WTC11 (cell line): ENCODE measurements around the gene ACTA1. TPM values are rescaled to one million over a fixed set of nuclear protein-coding genes. Genes with fewer than 3 reads are reported as not detected.
A peak's percentile ranks its signal among the peaks of the same experiment; 100 is the strongest.

ENCODE experiments used
- ATAC-seq: fragments of 200-7000 bp; cut with Tn5 transposase; 2 replicates; pipeline ENCODE4 v1.10.0; 2021; ENCODE audit warnings: mild to moderate bottlenecking, moderate library complexity
- CTCF ChIA-PET: fragments of 300-600 bp; sonication (Branson Sonifier 250); formaldehyde crosslinking; loops from one replicate; lab custom pipeline; 2021; ENCODE audit warnings: antibody characterized with exemption; lab: Charles Lee
- POLR2A ChIA-PET: fragments of 350-600 bp; sonication (Branson Sonifier 250); formaldehyde crosslinking; loops from one replicate; lab custom pipeline; 2021; ENCODE audit warnings: antibody characterized with exemption; lab: Charles Lee
- DNase-seq: peaks from one replicate; pipeline ENCODE4 v3.0.0; 2021; ENCODE audit warnings: low spot score
- H3K27ac Mint-ChIP-seq: 2 replicates; pipeline ENCODE4 v1.8.0; 2021; ENCODE audit warnings: mixed read lengths
- H3K27me3 Mint-ChIP-seq: 2 replicates; pipeline ENCODE4 v1.8.0; 2021; ENCODE audit warnings: low read depth, mild to moderate bottlenecking, moderate library complexity, mixed read lengths
- H3K36me3 Mint-ChIP-seq: 2 replicates; pipeline ENCODE4 v1.8.0; 2021; ENCODE audit warnings: mixed read lengths
- H3K4me1 Mint-ChIP-seq: 2 replicates; pipeline ENCODE4 v1.8.0; 2022; ENCODE audit warnings: mixed read lengths
- H3K4me3 Mint-ChIP-seq: 2 replicates; pipeline ENCODE4 v1.8.0; 2021; ENCODE audit warnings: mild to moderate bottlenecking, moderate library complexity, mixed read lengths
- H3K9me3 Mint-ChIP-seq: 2 replicates; pipeline ENCODE4 v1.8.0; 2021; ENCODE audit warnings: mixed read lengths
- ATF1 ChIP-seq: sonication (generic); formaldehyde crosslinking; IDR thresholded peaks from 2 replicates; pipeline ENCODE4 v1.8.1; 2023; ENCODE audit warnings: mild to moderate bottlenecking, moderate library complexity, missing genetic modification reagents
- CREB1 ChIP-seq: sonication (generic); formaldehyde crosslinking; IDR thresholded peaks from 2 replicates; pipeline ENCODE4 v1.8.0; 2023; ENCODE audit warnings: mild to moderate bottlenecking, missing genetic modification reagents
- E2F5 ChIP-seq: sonication (generic); formaldehyde crosslinking; IDR thresholded peaks from 2 replicates; pipeline ENCODE4 v1.8.1; 2022; ENCODE audit warnings: mild to moderate bottlenecking, moderate library complexity, missing genetic modification reagents
- EMX1 ChIP-seq: fragments of 250-450 bp; sonication (Bioruptor Pico); IDR thresholded peaks from 2 replicates; pipeline ENCODE4 v1.8.0; 2021; ENCODE audit warnings: mild to moderate bottlenecking
- ESRRA ChIP-seq: sonication (generic); formaldehyde crosslinking; IDR thresholded peaks from 2 replicates; pipeline ENCODE4 v1.8.1; 2022; ENCODE audit warnings: mild to moderate bottlenecking, missing genetic modification reagents, borderline replicate concordance
- FOXJ3 ChIP-seq: sonication (generic); formaldehyde crosslinking; IDR thresholded peaks from 2 replicates; pipeline ENCODE4 v1.9.0; 2021; ENCODE audit warnings: missing genetic modification reagents, mild to moderate bottlenecking, borderline replicate concordance
- GRHL2 ChIP-seq: fragments of 250-450 bp; sonication (Bioruptor Pico); IDR thresholded peaks from 2 replicates; pipeline ENCODE4 v1.8.0; 2022; ENCODE audit warnings: mild to moderate bottlenecking, moderate library complexity; ENCODE audit not compliant: insufficient replicate concordance, severe bottlenecking
- JUN ChIP-seq: sonication (generic); formaldehyde crosslinking; IDR thresholded peaks from 2 replicates; pipeline ENCODE4 v1.8.0; 2023; ENCODE audit warnings: mild to moderate bottlenecking, missing genetic modification reagents
- MXD4 ChIP-seq: fragments of 250-450 bp; sonication (Bioruptor Pico); IDR thresholded peaks from 2 replicates; pipeline ENCODE4 v1.8.0; 2021; ENCODE audit warnings: mild to moderate bottlenecking, moderate library complexity, borderline replicate concordance
- MYBL2 ChIP-seq: sonication (generic); formaldehyde crosslinking; IDR thresholded peaks from 2 replicates; pipeline ENCODE4 v1.8.1; 2023; ENCODE audit warnings: mild to moderate bottlenecking, moderate library complexity, missing genetic modification reagents
- NFATC4 ChIP-seq: fragments of 250-450 bp; sonication (Bioruptor Pico); IDR thresholded peaks from 2 replicates; pipeline ENCODE4 v1.9.0; 2021; ENCODE audit warnings: mild to moderate bottlenecking
- PREB ChIP-seq: sonication (generic); formaldehyde crosslinking; IDR thresholded peaks from 2 replicates; pipeline ENCODE4 v1.8.1; 2022; ENCODE audit warnings: mild to moderate bottlenecking, missing genetic modification reagents, moderate library complexity, borderline replicate concordance
- RELA ChIP-seq: sonication (generic); formaldehyde crosslinking; IDR thresholded peaks from 2 replicates; pipeline ENCODE4 v1.8.1; 2022; ENCODE audit warnings: missing genetic modification reagents, mild to moderate bottlenecking, borderline replicate concordance
- STAT6 ChIP-seq: sonication (generic); formaldehyde crosslinking; conservative IDR thresholded peaks from 2 replicates; pipeline ENCODE4 v1.8.1; 2023; ENCODE audit warnings: mild to moderate bottlenecking, low read depth, missing genetic modification reagents, moderate library complexity
- TCF7 ChIP-seq: sonication (generic); formaldehyde crosslinking; IDR thresholded peaks from 2 replicates; pipeline ENCODE4 v1.8.0; 2022; ENCODE audit warnings: mild to moderate bottlenecking, low read depth, missing genetic modification reagents, moderate library complexity
- TEAD1 ChIP-seq: sonication (generic); formaldehyde crosslinking; IDR thresholded peaks from 2 replicates; pipeline ENCODE4 v1.8.0; 2022; ENCODE audit warnings: mild to moderate bottlenecking, missing genetic modification reagents
- TP53 ChIP-seq: sonication (generic); formaldehyde crosslinking; IDR thresholded peaks from 2 replicates; pipeline ENCODE4 v1.8.1; 2023; ENCODE audit warnings: mild to moderate bottlenecking, missing genetic modification reagents
- ZBTB21 ChIP-seq: sonication (generic); formaldehyde crosslinking; IDR thresholded peaks from 2 replicates; pipeline ENCODE4 v1.8.1; 2023; ENCODE audit warnings: mild to moderate bottlenecking, missing genetic modification reagents, borderline replicate concordance
- ZNF219 ChIP-seq: sonication (generic); formaldehyde crosslinking; IDR thresholded peaks from 2 replicates; pipeline ENCODE4 v1.8.0; 2023; ENCODE audit warnings: missing genetic modification reagents, mild to moderate bottlenecking, borderline replicate concordance
- total RNA-seq: library from RNA; stranded (reverse); gene quantifications from 3 replicates; pipeline ENCODE4 v1.2.3, GENCODE V29; 2021
- TF ChIP-seq, protein P1 (sequence below): sonication (generic); formaldehyde crosslinking; IDR thresholded peaks from 2 replicates; pipeline ENCODE4 v1.8.1; 2023; ENCODE audit warnings: mild to moderate bottlenecking, missing genetic modification reagents, moderate library complexity

The ACTA1 gene
- total RNA-seq, 1 experiment from 2014 or later: 1.5 TPM

- peak overlapping the region; percentile 68 for H3K4me3 Mint-ChIP-seq
- TF ChIP-seq CREB1 (CRISPR knock-in tag) (0 out of 2 replicates have a peak, but pooled peaks have one; percentile 35), TEAD1 (CRISPR knock-in tag) (no peak), STAT6 (CRISPR knock-in tag) (no peak), MYBL2 (CRISPR knock-in tag) (0 out of 2 replicates have a peak, but pooled peaks have one; percentile 26), NFATC4 (CRISPR knock-in tag) (no peak), ATF1 (CRISPR knock-in tag) (no peak), ZBTB21 (no peak), MXD4 (CRISPR knock-in tag) (no peak)
- DNase-seq: no peak
- ATAC-seq: no peak
- ChIA-PET CTCF (interaction anchor here (0.9 to 1.2 kb wide), 2 partner anchors 83 to 173 kb away, joined by 3 read pairs; no protein-coding TSS in a partner anchor), POLR2A (interaction anchor here (2.3 kb wide), 1 partner anchor 24 kb away, joined by 6 read pairs; no protein-coding TSS in a partner anchor)
- H3K27me3 Mint-ChIP-seq: peaks cover 81% of the 10 kb centered on the region
- no peaks in the 10 kb centered on the region for H3K36me3 Mint-ChIP-seq
- peaks cover 20% of the 10 kb centered on the region for H3K4me1 Mint-ChIP-seq
- H3K27ac Mint-ChIP-seq: no peak overlapping the region
- H3K9me3 Mint-ChIP-seq: no peaks in the 10 kb centered on the region
These were observed 1.8 kb downstream of the ACTA1 start for GRCh38 chr1:229432116-229432461.

- H3K9me3 Mint-ChIP-seq: no peaks in the 10 kb centered on the region
- ATAC-seq (no peak), DNase-seq (no peak)
- no peak overlapping the region for H3K27ac Mint-ChIP-seq
- ChIA-PET POLR2A (interaction anchor here (2.3 kb wide), 1 partner anchor 23 kb away, joined by 6 read pairs; no protein-coding TSS in a partner anchor), CTCF (interaction anchor here (0.6 to 2.4 kb wide), 7 partner anchors 10 to 272 kb away, joined by 3 to 10 read pairs (median 4); partner anchors contain the start of gene RAB4A)
- H3K4me1 Mint-ChIP-seq: peaks cover 20% of the 10 kb centered on the region
- peak overlapping the region; percentile 68 for H3K4me3 Mint-ChIP-seq
- H3K36me3 Mint-ChIP-seq: no peaks in the 10 kb centered on the region
- TF ChIP-seq ESRRA (CRISPR knock-in tag): no peak
- TF ChIP-seq E2F5 (CRISPR knock-in tag): no peak
- no peak for TF ChIP-seq PREB (CRISPR knock-in tag)
- TF ChIP-seq TEAD1 (CRISPR knock-in tag): no peak
- no peak for TF ChIP-seq JUN
- no peak for TF ChIP-seq TP53 (CRISPR knock-in tag)
- TF ChIP-seq, protein P1, sequence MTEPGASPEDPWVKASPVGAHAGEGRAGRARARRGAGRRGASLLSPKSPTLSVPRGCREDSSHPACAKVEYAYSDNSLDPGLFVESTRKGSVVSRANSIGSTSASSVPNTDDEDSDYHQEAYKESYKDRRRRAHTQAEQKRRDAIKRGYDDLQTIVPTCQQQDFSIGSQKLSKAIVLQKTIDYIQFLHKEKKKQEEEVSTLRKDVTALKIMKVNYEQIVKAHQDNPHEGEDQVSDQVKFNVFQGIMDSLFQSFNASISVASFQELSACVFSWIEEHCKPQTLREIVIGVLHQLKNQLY (CRISPR knock-in tag): no peak
- no peak for TF ChIP-seq STAT6 (CRISPR knock-in tag)
- no peak for TF ChIP-seq ZNF219
- no peak for TF ChIP-seq FOXJ3 (CRISPR knock-in tag)
- no peak for TF ChIP-seq EMX1 (CRISPR knock-in tag)
- TF ChIP-seq RELA (CRISPR knock-in tag): no peak
- TF ChIP-seq TCF7: no peak
- TF ChIP-seq GRHL2 (CRISPR knock-in tag): no peak
- peaks cover 80% of the 10 kb centered on the region for H3K27me3 Mint-ChIP-seq
These were observed 2.4 kb downstream of the ACTA1 start for GRCh38 chr1:229431284-229432115.
